Measurements from ENCODE around the gene LRP1B.

GRCh38 chr2:142144547-142144946, 13.7 kb upstream of the LRP1B start:
- TF ChIP-seq CTCF (IDR thresholded peaks at IDR 0.05): no peak
- no peak for TF ChIP-seq ZFX (IDR thresholded peaks at IDR 0.05; ENCODE audit: borderline replicate concordance)
